Midbrain (tissue), 1 donor: ENCODE data around the gene ZDHHC8.
A peak's percentile ranks its signal among the peaks of the same experiment; 100 is the strongest.

Experiments used
- DNase-seq: peaks from one replicate; lab custom pipeline; 2025; lab: John Stamatoyannopoulos, UW

ZDHHC8 gene

DNA sequence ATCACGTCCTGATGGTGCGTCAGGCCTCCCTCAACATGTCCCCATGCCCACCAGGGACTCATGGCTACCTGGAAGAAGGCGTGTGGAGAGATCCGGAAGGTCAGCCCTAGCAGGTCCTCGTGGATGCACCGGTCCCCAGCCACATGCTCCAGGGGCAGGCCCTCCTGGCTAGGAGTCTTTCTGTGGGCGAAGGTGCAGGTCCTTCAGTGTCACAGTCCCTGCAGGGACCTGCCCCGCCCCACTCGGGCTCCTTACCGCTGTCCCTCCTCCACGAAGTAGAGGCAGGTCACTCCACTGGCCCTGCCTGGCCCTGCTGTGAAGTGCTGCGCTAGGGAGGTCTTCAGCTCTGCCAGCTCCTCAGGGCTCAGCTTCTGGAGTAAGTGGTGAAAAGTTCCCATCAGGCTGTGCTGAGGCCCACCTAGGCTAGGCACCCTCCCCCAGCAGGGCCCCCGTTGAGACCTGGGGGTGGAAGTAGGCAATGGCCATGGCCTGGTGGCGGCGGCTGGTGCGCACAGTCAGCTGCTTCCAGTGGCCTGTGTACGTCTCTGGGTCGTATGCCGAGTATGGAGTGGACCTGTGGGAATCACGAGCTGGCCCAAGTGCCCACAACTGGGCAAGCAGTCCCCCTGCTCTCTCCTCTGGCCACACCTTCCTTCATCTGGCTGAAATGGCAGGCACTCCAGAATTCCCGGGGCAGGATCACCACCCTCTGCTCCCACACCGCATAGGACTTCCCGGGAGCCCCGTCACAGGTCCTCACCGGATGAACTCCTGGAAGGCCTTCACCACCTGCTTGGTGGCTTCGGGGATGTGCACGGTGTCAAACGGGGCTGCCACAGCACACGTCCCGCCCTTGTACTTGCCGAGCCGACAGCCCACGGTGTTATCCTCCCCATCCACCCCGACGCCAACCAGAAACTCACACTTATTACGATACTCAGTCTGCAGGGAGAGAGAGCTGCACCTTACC, 16.8 kb upstream of the ZDHHC8 start:
- DNase-seq, result no peak

DNA sequence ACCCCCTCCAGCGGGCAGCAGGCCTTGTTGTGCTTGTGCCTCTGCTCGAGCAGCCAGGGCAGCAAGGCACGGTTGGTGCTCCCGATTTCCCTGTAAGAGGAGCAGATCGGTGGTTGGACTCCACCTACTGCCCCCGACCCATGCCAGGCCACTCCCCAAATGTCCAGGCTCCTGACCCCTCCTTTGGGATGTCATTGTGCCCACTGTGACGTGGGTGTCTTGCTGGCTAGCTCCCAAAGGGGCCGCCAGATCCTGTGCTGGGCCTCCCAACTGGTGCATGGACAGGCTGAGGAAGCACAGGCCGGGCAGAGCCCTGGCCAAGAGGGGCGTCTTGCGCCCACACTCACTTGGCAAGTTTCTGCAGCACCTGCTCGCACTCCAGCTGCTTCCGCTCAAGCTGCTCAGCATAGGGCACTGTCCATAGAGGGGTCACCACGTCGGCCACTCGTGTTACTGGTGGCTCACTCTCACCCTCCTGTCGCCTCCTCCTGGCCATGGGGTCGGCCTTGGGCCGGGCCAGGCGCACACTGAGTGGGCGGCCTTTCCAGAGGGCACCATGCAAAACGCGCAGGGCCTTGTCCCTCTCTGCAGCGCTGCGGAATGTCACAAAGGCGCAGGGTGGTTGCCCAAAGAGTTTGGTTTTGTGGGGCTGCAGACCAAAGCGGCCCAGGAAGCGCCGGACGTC, 15.8 kb upstream of the ZDHHC8 start, which contains the start of gene RANBP1:
Gene RANBP1 (plus strand): TSS at position 414 of the 685 bp plus-strand sequence. CDS start 81 bp downstream, at position 495.
- DNase-seq, result no peak

DNA sequence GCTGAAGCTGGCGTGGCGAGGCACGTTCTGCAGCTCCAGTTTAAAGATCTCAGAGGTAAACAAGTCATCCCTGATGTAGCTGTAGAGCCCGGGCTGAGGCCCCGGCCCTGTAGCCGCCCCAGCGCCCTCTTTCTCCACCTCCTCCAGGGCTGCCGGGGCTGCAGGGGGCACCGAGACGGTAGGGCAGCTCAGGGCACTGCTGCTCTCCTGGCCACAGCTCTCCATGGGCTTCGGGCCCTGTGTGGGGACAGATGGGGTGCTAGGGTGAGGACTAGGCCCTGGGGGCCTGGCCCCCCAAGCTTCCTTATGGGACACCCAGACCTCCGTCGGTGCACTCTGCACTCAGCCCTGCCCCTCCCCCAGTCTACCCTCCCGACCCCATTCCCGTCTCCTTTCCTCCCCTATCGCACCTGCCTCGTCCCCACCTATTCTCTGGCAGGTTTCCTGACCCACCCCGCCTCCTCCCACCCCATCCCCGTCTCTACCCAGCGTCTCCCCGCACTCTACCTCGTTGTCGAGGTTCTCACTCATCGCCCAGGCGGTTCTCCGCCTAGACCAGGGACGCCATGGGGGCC, 15.1 kb upstream of the ZDHHC8 start:
- DNase-seq, result no peak

DNA sequence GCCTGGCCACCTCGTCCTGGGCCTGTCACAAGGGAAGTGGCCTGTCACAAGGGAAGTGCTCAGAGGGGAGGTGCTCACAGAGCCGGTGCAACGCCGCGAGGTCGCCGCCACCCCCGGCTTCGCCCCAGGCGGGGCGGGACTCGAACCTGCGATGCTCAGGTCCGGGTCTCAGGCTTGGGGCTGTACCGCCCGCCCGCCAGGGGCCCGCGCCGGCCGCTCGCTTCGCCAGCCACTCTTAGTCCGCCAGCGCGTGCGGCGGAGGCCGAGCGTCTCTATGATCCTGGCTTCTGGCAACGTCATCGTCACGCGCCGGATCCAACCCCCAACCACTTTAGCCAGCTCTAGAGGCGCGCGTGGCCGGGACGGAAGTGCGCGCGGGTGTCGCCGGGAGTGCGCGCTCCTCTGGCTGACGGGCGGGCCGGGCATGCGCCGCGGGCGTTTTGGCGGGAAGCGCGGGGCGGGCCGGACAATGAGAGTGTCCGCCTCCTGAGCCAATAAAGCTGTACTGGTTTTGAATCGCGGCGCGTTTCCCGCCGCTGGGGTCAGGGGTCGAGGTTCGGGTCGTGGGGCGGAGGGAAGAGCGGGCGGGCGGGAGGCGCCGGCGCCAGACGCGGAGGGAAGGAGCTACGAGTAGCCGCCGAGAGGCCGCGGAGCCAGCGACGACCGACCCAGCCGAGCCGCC, 14.5 kb upstream of the ZDHHC8 start, which contains the start of gene TRMT2A:
Gene TRMT2A (minus strand): TSS at position 276 of the 682 bp plus-strand sequence. CDS start 320 bp downstream, outside the sequence.
- DNase-seq, result peak; percentile 97

DNA sequence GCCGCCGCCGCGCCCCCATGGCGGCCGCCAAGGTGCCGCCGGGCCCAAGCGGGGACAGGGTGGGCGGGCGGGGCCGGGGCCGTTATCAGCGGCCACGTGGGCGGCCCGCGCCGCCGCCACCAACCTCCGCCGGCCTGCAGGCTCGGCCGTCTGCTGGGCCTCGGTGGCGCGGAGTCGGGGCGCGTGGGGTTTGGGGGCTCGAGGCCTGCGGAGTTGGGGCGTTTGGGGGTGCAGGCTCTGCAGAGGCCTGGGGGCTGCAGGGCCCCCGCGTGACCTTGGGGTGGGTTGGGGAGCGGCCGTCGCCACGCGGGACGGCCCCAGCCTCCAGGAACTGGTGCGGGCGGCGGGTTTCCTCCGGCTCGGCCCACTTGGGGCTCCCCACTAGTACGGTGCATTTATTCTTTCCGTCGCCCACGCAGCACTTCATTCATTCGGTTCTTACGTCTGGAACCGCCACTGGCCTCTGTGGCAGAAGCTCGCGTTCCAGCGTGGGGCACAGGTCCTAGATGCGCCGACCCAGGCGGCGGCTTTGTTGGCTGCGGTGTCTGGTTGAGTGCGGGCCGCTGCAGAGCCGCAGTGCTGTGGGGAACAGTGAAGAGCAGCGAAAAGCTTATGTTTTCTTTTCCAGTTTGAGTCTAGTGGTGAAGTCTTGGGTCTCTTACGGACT, 13.8 kb upstream of the ZDHHC8 start:
- no peak for DNase-seq

DNA sequence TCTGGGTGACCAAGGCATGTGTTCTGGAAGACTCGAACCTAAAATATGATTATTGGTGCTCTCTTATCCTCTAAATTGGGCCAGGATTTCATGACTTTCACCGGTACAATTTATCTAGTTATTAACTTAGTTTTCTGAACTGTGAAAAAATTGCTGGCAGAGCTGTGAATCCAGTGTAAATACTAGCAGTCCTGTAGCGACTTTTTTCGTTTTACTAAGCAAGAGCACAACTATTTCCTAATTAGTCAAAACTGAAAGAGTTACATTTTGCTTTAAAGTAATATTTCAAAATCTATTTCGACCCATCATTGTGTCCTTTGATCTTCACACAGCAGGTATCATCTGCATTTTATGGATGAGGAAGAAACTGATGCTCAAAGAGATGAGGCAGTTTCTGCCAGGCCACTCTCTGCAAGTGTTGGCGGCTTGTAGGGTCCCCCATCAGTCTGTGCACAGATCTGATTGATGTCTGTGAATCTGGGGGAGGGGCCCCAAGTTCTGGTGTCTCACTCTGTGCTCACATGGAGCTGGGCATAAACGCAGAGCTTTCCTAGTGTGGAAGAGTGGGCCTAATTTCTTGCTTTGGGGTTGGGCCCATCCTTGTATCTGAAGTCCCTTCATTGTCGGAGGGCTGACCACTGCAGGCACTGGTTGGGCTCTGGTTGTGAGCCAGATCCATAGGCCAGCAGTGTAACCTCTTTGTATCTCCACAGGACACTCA, 13.1 kb upstream of the ZDHHC8 start:
- DNase-seq, result no peak

DNA sequence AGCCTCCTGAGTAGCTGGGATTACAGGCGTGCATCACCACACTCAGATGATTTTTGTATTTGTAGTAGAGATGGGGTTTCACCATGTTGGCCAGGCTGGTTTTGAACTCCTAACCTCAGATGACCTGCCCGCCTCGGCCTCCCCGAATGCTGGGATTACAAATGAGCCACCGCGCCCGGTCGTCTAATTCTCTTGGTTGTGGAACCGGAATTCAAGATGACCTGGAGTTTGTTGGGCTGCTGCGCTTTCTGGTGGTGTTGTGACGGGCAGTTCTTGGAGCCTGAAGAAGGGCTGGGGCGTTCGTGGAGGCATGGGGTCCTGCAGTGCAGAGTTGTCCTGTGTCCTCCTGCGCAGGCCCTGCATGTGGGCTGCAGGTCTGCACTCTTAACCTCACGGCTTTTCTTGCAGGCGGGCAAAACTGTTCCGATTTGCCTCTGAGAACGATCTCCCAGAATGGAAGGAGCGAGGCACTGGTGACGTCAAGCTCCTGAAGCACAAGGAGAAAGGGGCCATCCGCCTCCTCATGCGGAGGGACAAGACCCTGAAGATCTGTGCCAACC, 9.7 kb upstream of the ZDHHC8 start:
- DNase-seq, result no peak

DNA sequence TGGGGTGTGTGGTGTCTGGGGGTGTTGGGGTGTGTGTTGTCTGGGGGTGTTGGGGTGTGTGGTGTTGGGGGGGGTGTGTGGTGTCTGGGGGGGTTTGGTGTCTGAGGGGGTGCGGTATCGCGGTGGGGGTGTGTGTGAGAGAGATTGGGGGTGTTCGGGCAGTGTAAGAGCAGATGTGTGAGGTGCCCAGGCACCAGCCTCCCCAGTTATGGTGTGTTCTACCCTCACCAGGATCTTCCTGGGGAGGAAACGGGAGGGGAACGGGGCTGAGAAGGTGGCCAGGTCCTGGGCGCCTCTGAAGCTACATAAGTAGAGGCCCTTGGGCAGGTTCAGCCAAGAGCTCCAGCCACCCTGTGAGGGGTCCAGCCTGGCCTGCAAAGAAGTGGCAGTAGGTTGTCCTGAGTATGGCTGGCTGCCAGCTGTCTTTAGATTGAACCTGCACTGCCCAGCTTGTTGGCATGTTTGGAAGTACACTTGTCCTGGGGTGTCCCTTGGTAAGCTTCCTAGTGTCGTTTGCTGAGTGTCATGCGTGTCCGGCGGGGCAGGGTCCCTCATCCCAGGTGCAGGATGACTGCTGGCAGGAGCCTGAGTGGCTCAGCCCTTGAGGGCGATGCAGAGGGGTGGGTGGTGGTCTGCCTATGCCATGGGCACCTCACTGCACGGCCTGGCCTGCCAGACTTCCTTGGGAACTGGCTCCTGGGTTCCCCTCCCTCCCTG, 8.1 kb upstream of the ZDHHC8 start:
- DNase-seq, result no peak

DNA sequence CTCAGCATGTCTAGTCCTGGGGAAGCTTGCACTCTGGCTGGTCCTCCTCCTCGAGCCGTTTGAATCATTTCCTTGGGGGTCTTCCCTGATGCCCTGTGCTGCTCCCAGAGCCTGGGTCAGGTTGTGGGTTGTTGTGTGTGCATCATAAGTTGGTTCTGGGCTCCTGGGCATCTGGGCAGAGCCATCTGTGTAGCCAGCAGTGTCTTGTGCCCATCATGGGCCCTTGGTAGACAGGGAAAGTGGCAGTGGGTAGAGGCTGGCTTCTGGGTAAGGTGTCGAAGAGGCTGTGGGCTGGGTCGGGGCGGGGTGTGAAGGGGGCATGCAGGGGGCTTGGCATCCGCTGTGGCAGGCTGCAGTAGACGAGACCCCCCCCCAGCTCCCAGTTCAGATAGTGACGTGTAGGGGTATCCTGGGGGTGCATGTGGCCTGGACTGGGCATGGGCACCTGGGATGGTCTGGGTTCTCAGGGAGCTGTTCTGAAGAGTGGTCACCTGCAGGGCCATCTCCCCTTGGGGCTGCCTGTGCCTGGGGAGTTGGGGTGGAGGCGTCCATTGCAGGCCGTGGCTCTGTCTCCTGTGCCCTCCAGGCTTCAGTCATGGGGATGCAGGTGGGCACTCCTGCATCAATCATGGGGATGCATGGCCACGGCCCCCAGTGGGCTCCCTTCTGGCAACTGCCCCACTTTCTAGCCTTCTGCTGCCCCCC, 7.4 kb upstream of the ZDHHC8 start:
- DNase-seq, result no peak

DNA sequence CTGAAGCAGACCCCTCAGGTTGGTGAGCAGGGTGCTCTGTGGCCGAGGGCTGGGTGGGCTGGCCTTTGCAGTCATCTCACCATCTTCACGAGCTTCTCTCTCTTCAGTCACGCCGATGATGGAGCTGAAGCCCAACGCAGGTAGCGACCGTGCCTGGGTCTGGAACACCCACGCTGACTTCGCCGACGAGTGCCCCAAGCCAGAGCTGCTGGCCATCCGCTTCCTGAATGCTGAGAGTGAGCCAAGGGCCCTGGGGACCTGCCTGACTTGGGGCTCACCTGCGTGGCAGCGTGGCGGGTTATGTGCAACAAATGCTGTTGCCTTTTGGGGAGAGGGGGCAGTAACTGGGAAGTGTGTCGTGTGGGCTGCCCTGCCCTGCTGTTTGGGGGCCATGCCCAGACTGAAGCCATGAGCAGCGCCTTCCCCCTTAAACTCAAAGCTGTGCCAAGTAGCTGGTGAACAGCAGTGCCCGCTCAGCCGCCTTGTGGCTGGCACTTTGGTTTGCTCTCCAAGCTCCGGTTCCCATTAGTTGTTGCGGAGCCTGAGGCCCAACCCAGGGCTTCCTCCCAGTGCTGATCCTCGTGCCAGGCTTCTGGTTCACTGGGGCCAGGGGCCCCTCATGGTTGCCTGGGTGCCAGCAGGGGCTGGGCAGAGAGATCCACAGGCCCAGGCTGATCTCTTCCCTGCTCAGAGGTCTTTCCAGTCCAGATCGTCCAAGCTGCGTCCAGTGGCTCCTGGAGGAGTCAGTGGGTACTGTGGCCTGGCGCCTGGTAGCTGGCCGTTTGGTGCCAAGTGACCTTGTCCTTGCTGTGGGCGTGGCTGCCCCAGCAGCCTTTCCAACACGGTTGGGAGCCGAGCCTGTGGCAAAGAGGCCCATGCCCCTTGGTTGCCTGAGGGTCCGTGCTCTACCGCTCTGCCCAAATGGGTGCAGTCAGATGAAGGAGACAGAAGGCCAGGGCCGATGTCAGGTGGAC, 6.1 kb upstream of the ZDHHC8 start:
- no peak for DNase-seq

DNA sequence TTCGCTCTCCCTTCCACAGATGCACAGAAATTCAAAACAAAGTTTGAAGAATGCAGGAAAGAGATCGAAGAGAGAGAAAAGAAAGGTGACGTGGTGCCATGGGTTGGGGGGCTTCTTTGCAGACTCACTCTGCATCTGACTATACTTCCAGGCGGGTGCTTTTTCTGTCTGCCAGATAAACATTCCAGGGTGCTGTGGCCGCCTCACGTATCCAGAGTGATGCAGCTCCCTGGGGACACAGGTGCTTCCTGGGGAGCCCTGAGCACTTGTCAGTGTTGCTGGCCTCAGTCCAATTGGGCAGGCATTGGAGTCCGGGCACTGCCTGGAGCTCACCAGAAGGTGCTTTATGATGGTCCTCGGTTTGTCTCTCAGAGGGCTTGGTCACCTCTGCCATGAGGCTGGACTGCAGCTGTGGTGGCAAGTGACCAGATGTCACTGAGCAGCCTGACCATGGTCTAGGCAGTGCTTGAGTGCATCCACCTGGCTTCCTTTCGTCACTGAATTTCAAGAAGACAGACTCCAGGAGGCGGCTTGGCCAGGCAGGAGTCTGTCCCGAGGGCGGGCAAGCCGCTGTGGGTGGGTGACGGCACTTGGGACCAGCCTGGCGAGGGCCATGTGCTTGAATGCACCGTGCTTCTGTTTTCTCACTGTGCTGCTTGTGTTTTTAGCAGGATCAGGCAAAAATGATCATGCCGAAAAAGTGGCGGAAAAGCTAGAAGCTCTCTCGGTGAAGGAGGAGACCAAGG, 5.1 kb upstream of the ZDHHC8 start:
- no peak for DNase-seq

DNA sequence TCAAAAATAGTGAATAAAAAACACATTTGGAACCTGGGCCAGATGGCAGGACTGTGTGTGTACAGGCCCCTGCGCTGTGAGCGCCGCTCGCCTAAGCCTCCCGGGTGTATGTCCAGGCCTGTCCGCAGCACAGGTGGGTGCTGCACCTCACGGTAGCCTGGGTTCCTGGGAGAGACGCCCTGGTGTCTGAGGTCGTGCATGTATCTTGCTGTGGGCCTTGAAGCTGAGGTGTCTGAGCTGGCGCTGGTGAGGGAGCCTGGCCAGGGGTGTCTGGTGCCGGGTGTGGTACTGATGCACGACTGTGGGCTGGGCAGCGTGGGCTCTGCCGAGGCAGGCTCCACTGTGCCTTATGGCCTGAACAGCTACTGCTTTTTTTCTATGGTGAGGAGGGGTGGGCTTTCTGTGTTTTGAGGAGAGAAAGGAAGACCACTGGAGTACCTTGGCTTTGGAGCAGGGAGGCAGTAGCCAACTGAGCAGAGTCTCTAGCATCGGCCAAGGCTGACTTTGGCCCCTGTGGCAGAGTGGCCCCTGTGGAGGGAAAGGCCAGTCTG, 4.2 kb upstream of the ZDHHC8 start:
- no peak for DNase-seq

DNA sequence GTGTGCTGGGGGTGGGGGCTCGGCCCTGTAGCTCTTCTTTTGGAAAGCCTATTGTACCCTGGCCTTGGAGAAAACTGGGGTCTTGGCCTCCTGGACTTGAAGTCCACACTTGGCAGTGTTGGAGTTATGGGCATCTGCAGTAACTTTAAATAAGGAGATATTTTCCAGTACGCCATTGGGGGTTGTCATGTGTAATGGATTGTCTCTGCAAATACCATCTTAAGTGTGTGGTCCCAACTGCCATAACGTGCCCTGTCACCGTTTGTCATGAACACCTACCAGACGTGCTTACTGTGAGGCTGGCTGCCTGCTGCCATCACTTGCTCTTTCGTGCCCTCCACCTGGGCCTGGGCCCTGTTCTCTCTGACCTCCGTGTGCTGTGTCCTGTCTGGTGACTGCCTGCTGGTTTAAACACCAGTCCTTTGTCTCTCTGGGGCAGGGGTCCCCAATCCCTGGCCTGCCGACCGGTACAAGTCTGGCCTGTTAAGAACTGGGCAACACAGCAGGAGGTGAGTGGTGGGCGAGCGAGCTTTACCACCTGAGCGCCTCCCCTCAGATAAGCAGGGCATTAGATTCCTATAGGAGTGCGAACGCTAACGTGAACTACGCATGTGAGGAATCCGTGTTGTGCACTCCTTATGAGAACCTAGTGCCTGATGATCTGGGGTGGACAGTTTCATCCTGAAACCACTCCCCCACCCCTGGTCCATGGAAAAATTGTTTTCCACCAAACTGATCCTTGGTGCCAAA, 3.6 kb upstream of the ZDHHC8 start:
- no peak for DNase-seq

DNA sequence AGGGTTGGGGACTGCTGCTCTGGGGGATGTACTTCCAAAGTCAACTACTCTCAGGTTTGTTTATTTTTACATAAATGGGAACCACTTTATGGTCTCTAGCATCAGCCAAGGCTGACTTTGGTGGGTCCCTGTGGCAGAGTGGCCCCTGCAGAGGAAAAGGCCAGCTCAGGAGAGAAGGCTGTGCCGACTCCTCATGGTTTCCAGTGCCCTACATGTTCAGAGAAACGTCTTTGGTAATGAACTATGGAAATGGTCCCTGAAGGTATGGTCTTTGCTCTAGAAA, 3.0 kb upstream of the ZDHHC8 start:
- no peak for DNase-seq

DNA sequence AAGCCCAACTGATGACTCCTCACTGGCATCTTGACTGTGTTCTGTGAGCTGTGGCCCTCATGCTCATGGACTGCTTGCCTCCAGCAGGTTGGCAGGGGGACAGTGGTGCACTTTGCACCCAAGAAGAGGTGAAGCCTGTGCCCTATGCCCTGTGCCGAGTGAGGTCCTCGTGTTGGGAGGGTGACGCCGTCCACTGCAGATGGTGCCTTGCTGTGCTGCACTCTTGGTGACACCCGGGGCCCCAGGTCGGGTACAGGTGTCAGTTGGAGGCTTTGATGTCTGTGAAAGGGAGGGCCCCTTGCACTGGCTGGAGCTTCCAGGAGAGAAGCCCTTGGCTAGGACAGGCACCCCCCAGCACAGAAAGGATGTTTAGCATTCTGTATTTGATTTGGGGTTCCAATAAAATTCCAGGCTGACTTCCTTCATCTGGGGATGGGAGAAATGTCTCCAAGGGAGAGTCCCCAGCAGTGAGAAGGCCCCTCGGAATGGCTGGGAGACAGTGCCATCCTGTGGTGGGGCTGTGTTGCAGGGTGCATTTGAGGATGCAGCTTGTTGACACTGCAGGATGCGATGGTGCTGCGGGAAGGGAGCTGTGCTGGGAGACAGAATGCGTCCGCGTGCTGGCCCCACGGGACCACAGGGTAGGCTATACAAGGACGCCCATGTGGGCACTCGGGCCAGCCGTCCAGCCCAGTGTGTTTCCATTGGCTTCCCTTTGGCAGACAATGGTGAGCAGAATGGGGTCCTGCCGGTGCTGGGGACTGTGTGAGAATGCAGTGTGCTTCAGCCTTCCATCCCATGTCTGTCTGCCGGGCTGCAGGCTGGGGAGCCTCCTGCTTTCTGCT, 2.5 kb upstream of the ZDHHC8 start:
- no peak for DNase-seq

DNA sequence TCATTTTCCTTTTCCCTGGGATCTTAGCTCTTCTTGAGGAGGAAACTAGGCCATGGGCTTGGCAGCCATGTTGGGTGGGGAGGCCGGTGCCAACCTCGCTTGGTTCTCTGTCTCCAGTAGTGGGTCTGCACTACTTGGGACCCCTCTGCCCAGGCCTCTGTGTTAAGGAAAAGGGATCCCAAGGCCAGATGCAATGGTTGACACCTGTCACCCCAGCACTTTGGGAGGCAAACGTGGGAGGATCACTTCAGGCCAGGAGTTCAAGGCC, 1.9 kb upstream of the ZDHHC8 start:
- DNase-seq, result no peak
